HCT116 (cell line): ENCODE measurements around the gene MALRD1. TPM values are rescaled to one million over a fixed set of nuclear protein-coding genes. Genes with fewer than 3 reads are reported as not detected.

Experiments used
- ATAC-seq: fragments of 200-7000 bp; cut with Tn5 transposase; 2 replicates; pipeline ENCODE4 v1.9.1; 2020; ENCODE audit warnings: mild to moderate bottlenecking, moderate library complexity
- BruUV-seq: library from RNA; stranded (reverse); fragments of 400-500 nt; replicated peaks from 2 replicates; lab custom pipeline; 2021; lab: Mats Ljungman, UMichigan
- CTCF ChIA-PET: fragments of 300-600 bp; sonication (Branson Sonifier 250); formaldehyde crosslinking; loops from one replicate; lab custom pipeline; 2021; ENCODE audit warnings: antibody characterized with exemption; lab: Charles Lee
- POLR2A ChIA-PET: fragments of 300-600, 350-600 bp; sonication (Branson Sonifier 250); formaldehyde crosslinking; loops from one replicate; lab custom pipeline; 2021; ENCODE audit warnings: antibody characterized with exemption; lab: Charles Lee
- RAD21 ChIA-PET, 2 experiments: fragments of 300-600 bp; sonication (Branson Sonifier 250); formaldehyde crosslinking; loops; one replicate each; lab custom pipeline; 2023; ENCODE audit warnings: low total read pairs in 2 of 2; ENCODE audit not compliant: uncharacterized antibody in 2 of 2, unreplicated experiment in 2 of 2, low non-redundant PET in 1 of 2; lab: Charles Lee
- DNase-seq: peaks from one replicate; pipeline ENCODE4 v3.0.0-alpha.2; 2010; ENCODE audit warnings: low read depth, low spot score
- H2AFZ ChIP-seq: fragments of 200-600 bp; shearing (Covaris generic), sonication (generic); 2 replicates; pipeline ENCODE4 v1.6.1; 2017; ENCODE audit warnings: low read depth, mixed run types, mixed read lengths, antibody characterized with exemption, low read length; ENCODE audit not compliant: poor library complexity, severe bottlenecking
- H3K27ac ChIP-seq: 2 replicates; pipeline ENCODE4 v1.5.1; 2012; ENCODE audit warnings: low read depth, low read length
- H3K27me3 ChIP-seq: fragments of 200-600 bp; sonication (generic); 2 replicates; pipeline ENCODE4 v1.6.1; 2016; ENCODE audit warnings: mixed run types, low read length, mixed read lengths; ENCODE audit not compliant: insufficient read depth
- H3K36me3 ChIP-seq, 2 experiments: fragments of 200-500 bp in 1 of 2; fragments of 200-600 bp in 1 of 2; sonication (Bioruptor generic) in 1 of 2; sonication (generic) in 1 of 2; 2 replicates each; pipeline versions ENCODE4 v1.5.1 to v1.6.1; 2014 to 2016; ENCODE audit warnings: low read length in 2 of 2, inconsistent platforms in 1 of 2, mixed read lengths in 1 of 2, mixed run types in 1 of 2; ENCODE audit not compliant: insufficient read depth in 2 of 2, control insufficient read depth in 1 of 2
- H3K4me1 ChIP-seq, 2 experiments: fragments of 200-600 bp in 1 of 2; sonication (generic) in 1 of 2; 2 replicates each; pipeline versions ENCODE4 v1.5.1 to v1.6.1; 2012 to 2017; ENCODE audit warnings: low read length in 2 of 2, inconsistent platforms in 1 of 2, mild to moderate bottlenecking in 1 of 2, mixed read lengths in 1 of 2, mixed run types in 1 of 2, moderate library complexity in 1 of 2; ENCODE audit not compliant: insufficient read depth in 2 of 2, control insufficient read depth in 1 of 2
- H3K4me2 ChIP-seq: fragments of 200-600 bp; sonication (generic); 2 replicates; pipeline ENCODE4 v1.6.1; 2017; ENCODE audit warnings: mixed run types, low read length, mixed read lengths
- H3K4me3 ChIP-seq, 2 experiments: fragments of 200-600 bp in 1 of 2; sonication (generic) in 1 of 2; replicated peaks in 1 of 2; 2 replicates each; pipeline ENCODE4 v1.5.1; 2011 to 2016; ENCODE audit warnings: low read length in 2 of 2, control low read depth in 1 of 2, low read depth in 1 of 2, mild to moderate bottlenecking in 1 of 2, mixed read lengths in 1 of 2, mixed run types in 1 of 2
- H3K79me2 ChIP-seq: fragments of 200-600 bp; sonication (generic); 2 replicates; pipeline ENCODE4 v1.6.1; 2017; ENCODE audit warnings: mild to moderate bottlenecking, mixed run types, low read length, moderate library complexity, mixed read lengths; ENCODE audit not compliant: insufficient read depth
- H3K9ac ChIP-seq: fragments of 200-600 bp; sonication (generic); 2 replicates; pipeline ENCODE4 v1.6.1; 2016; ENCODE audit warnings: low read length, mixed read lengths
- H3K9me2 ChIP-seq: fragments of 200-600 bp; sonication (generic), shearing (Covaris generic); 2 replicates; pipeline ENCODE4 v1.6.1; 2017; ENCODE audit warnings: mixed run types, mild to moderate bottlenecking, moderate library complexity; ENCODE audit not compliant: insufficient read depth
- H3K9me3 ChIP-seq, 2 experiments: fragments of 200-500 bp in 1 of 2; fragments of 200-600 bp in 1 of 2; sonication (Bioruptor generic) in 1 of 2; sonication (generic) in 1 of 2; 2 replicates each; pipeline ENCODE4 v1.6.1; 2014 to 2017; ENCODE audit warnings: low read length in 2 of 2, mixed read lengths in 2 of 2, inconsistent platforms in 1 of 2, low read depth in 1 of 2, mild to moderate bottlenecking in 1 of 2, mixed run types in 1 of 2, moderate library complexity in 1 of 2; ENCODE audit not compliant: control insufficient read depth in 1 of 2, insufficient read depth in 1 of 2
- H4K20me1 ChIP-seq: fragments of 200-600 bp; sonication (generic), shearing (Covaris generic); 2 replicates; pipeline ENCODE4 v1.6.1; 2017; ENCODE audit warnings: mixed run types, mild to moderate bottlenecking, moderate library complexity; ENCODE audit not compliant: insufficient read depth
- CBX3 ChIP-seq: IDR thresholded peaks from 2 replicates; pipeline ENCODE4 v1.6.1; 2012; ENCODE audit warnings: low read depth
- CEBPB ChIP-seq: IDR thresholded peaks from 2 replicates; pipeline ENCODE4 v1.6.1; 2012; ENCODE audit warnings: low read depth
- ELF1 ChIP-seq: IDR thresholded peaks from 2 replicates; pipeline ENCODE4 v1.6.1; 2012; ENCODE audit warnings: low read depth, borderline replicate concordance
- EZH2 ChIP-seq: fragments of 200-600 bp; sonication (generic); IDR thresholded peaks from 2 replicates; pipeline ENCODE4 v1.6.1; 2017; ENCODE audit warnings: antibody characterized with exemption, mixed run types
- EZH2phosphoT487 ChIP-seq: fragments of 200-600 bp; IDR thresholded peaks from 2 replicates; pipeline ENCODE4 v1.6.1; 2018; ENCODE audit warnings: antibody characterized with exemption, borderline replicate concordance
- FOSL1 ChIP-seq: IDR thresholded peaks from 2 replicates; pipeline ENCODE4 v1.6.1; 2012; ENCODE audit warnings: low read depth
- JUND ChIP-seq: IDR thresholded peaks from 2 replicates; pipeline ENCODE4 v1.6.1; 2012
- MAX ChIP-seq: IDR thresholded peaks from 2 replicates; pipeline ENCODE4 v1.6.1; 2012
- POLR2A ChIP-seq: IDR thresholded peaks from 2 replicates; pipeline ENCODE4 v1.7.0; 2011; ENCODE audit warnings: borderline replicate concordance; ENCODE audit not compliant: insufficient read depth, insufficient read length; ENCODE audit errors: extremely low read depth
- POLR2AphosphoS5 ChIP-seq: IDR thresholded peaks from 2 replicates; pipeline ENCODE4 v1.6.1; 2011; ENCODE audit warnings: mild to moderate bottlenecking, low read depth, low read length, moderate library complexity
- RAD21 ChIP-seq: IDR thresholded peaks from 2 replicates; pipeline ENCODE4 v1.6.1; 2012; ENCODE audit warnings: low read depth, mild to moderate bottlenecking
- REST ChIP-seq: IDR thresholded peaks from 2 replicates; pipeline ENCODE4 v1.6.1; 2012; ENCODE audit warnings: low read depth
- SIN3A ChIP-seq: IDR thresholded peaks from 2 replicates; pipeline ENCODE4 v1.6.1; 2012; ENCODE audit warnings: low read depth
- SP1 ChIP-seq: IDR thresholded peaks from 2 replicates; pipeline ENCODE4 v1.6.1; 2012; ENCODE audit warnings: low read depth
- SRF ChIP-seq: IDR thresholded peaks from 2 replicates; pipeline ENCODE4 v1.6.1; 2012; ENCODE audit warnings: low read depth
- TCF7L2 ChIP-seq: IDR thresholded peaks from 2 replicates; pipeline ENCODE4 v1.7.0; 2011; ENCODE audit warnings: borderline replicate concordance, inconsistent platforms; ENCODE audit not compliant: insufficient read depth, insufficient read length; ENCODE audit errors: extremely low read depth
- YY1 ChIP-seq: IDR thresholded peaks from 2 replicates; pipeline ENCODE4 v1.6.1; 2011; ENCODE audit warnings: low read length, low read depth, moderate library complexity, mild to moderate bottlenecking; ENCODE audit not compliant: insufficient replicate concordance; ENCODE audit errors: extremely low read depth
- ZFX ChIP-seq: fragments of 450-650 bp; IDR thresholded peaks from 2 replicates; pipeline ENCODE4 v1.6.1; 2017
- ZNF274 ChIP-seq: fragments of 200-500 bp; sonication (Bioruptor generic); IDR thresholded peaks from 2 replicates; pipeline ENCODE4 v1.6.1; 2014; ENCODE audit warnings: mild to moderate bottlenecking, low read depth, low read length, inconsistent platforms
- intact Hi-C: fragments of 100-400 bp; cut with micrococcal nuclease; formaldehyde crosslinking; loops from 2 replicates; pipeline ENCODE4 v1.10.0; 2022
- total RNA-seq: library from RNA; stranded (reverse); gene quantifications from one replicate; pipeline ENCODE4 v1.2.1, GENCODE V29; 2021; ENCODE audit not compliant: unreplicated experiment
- TF ChIP-seq, protein P1 (sequence below): IDR thresholded peaks from 2 replicates; pipeline ENCODE4 v1.6.1; 2012

Gene MALRD1
- total RNA-seq, 1 experiment from 2014 or later = not detected

DNA sequence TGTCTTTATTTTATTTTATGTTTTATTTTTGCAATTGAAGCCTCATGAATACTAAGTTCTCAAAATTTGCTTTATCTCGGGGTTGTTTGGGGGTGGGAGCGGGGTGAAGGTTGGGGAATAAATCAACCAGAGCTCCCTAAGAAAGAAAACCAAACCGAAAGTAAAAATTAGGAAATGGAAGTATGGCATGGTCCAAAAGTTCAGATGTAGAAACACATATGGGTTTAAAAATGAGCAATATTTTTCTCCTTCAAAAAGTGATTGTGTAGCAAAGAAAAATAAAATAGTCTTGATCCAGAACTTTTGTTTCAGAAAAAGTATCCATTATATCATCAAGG lies 590.3 kb downstream of the MALRD1 start:
- no peak overlapping the region for H3K4me3 ChIP-seq

DNA sequence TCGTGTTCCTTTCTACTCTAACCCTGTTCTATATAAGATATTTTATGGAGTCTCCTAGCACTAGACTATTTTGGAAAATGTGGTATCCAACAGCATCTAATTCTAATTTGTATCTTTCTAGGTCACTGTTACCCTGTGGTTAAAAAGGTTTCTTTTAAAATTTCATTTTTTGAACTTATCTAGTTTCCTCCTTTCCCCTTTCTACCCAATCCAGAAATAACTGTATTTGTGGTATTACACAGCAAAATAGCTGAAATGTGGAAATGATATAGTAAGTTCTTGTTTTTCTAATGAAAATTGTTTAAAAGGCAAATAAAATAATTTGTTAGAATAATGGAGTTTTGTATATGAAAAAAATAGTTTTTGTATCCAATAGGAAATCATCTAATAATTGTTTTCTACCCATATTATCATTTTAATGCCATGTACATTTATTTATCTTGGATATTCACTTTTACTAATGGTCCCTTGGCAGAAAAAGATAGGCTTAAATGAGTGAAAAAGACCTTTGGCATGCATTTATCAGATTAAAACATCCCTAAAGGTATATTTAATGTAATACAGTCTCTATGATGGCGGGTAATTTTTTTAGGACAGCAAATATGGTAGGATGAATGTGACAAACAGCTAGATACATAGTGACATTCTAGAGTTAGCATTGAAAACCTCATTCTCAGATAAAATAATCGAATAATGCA lies 592.1 kb downstream of the MALRD1 start:
- RAD21 ChIA-PET = no interaction called here
- Histone ChIP-seq H3K9ac (no peak overlapping the region), H3K27me3 (no peaks in the 10 kb centered on the region), H4K20me1 (no peaks in the 10 kb centered on the region), H3K36me3 (no peaks in the 10 kb centered on the region), H3K4me2 (no peak overlapping the region), H2AFZ (no peak overlapping the region), H3K79me2 (no peaks in the 10 kb centered on the region), H3K27ac (no peak overlapping the region), H3K9me3 (peaks cover 0 to 14% of the 10 kb centered on the region in 2 experiments; a peak in 2 of 4 replicates), H3K4me3 (no peak overlapping the region), H3K4me1 (no peaks in the 10 kb centered on the region), H3K9me2 (no peaks in the 10 kb centered on the region)
- TF ChIP-seq RAD21 (no peak), MAX (no peak), SRF (no peak), ZNF274 (no peak), SIN3A (no peak), FOSL1 (no peak), YY1 (no peak), REST (no peak), CEBPB (no peak)
- TF ChIP-seq, protein P1, sequence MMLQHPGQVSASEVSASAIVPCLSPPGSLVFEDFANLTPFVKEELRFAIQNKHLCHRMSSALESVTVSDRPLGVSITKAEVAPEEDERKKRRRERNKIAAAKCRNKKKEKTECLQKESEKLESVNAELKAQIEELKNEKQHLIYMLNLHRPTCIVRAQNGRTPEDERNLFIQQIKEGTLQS = no peak
- intact Hi-C loops = no loop called here
- CTCF ChIA-PET = no interaction called here
- ATAC-seq = no peak
- no peak for DNase-seq
- BruUV-seq = no TSS peak
- POLR2A ChIA-PET = no interaction called here

More for the DNA sequence above, 590.3 kb downstream of the MALRD1 start:
- H3K27ac ChIP-seq = no peak overlapping the region
- H3K9me2 ChIP-seq = no peaks in the 10 kb centered on the region
- intact Hi-C loops = no loop called here
- no peaks in the 10 kb centered on the region for H3K4me1 ChIP-seq
- no peak for ATAC-seq
- no peak for TF ChIP-seq SP1
- no peak for TF ChIP-seq SIN3A
- TF ChIP-seq CEBPB = no peak
- no peak for TF ChIP-seq FOSL1
- no peak for TF ChIP-seq EZH2
- no peak for TF ChIP-seq SRF
- no peak for TF ChIP-seq TCF7L2
- no peak for TF ChIP-seq ZNF274
- no peak for TF ChIP-seq ELF1
- no peak for TF ChIP-seq CBX3
- no peak for TF ChIP-seq ZFX
- TF ChIP-seq POLR2A = no peak
- no peak for TF ChIP-seq RAD21
- TF ChIP-seq YY1 = no peak
- no peak for TF ChIP-seq JUND
- TF ChIP-seq, protein P1 = no peak
- no peak for TF ChIP-seq POLR2AphosphoS5
- no peak for TF ChIP-seq EZH2phosphoT487
- H2AFZ ChIP-seq = no peak overlapping the region
- no peak for DNase-seq
- H3K27me3 ChIP-seq = no peaks in the 10 kb centered on the region
- POLR2A ChIA-PET = no interaction called here
- peaks cover 4 to 29% of the 10 kb centered on the region in 2 experiments; a peak in 3 of 4 replicates for H3K9me3 ChIP-seq
- H3K4me2 ChIP-seq = no peak overlapping the region
- H3K79me2 ChIP-seq = no peaks in the 10 kb centered on the region
- H4K20me1 ChIP-seq = no peaks in the 10 kb centered on the region
- CTCF ChIA-PET = no interaction called here
- RAD21 ChIA-PET = no interaction called here
- H3K9ac ChIP-seq = no peak overlapping the region
- H3K36me3 ChIP-seq = no peaks in the 10 kb centered on the region
- no TSS peak for BruUV-seq
